ENCODE measurements around the gene PAK1IP1. TPM values are rescaled to one million over a fixed set of nuclear protein-coding genes. Genes with fewer than 3 reads are reported as not detected.

PAK1IP1 gene
- total and polyA plus RNA-seq, 10 of the 15 experiments (the other 5 are each of a cell fraction or from before 2014, with no cell fraction given): 26.0 to 98.5 (median 47.8) TPM

GRCh38 chr6:10668126-10668917 lies 26.4 kb upstream of the PAK1IP1 start:
- no peak for TF ChIP-seq NFIC (IDR thresholded peaks at IDR 0.05; ENCODE audit: low read depth, low read length)
- TF ChIP-seq CTCF (IDR thresholded peaks at IDR 0.05 in 2 of 3, conservative IDR thresholded peaks at IDR 0.05 in 1 of 3; ENCODE audit: control insufficient read depth in 2 of 3, extremely low read depth in 1 of 3, insufficient read depth in 1 of 3, low read depth in 3 of 3, low read length in 3 of 3): no peak
- TF ChIP-seq ATF3 (IDR thresholded peaks at IDR 0.05; ENCODE audit: borderline replicate concordance, extremely low read depth, low read depth, low read length): no peak
- TF ChIP-seq E4F1 (IDR thresholded peaks at IDR 0.05; ENCODE audit: borderline replicate concordance, partially characterized antibody): no peak
- Histone ChIP-seq H3K36me3 (ENCODE audit: control insufficient read depth in 2 of 2, insufficient read depth in 2 of 2, low read length in 1 of 2) (no peaks in the 10 kb centered on the region), H4K20me1 (ENCODE audit: control insufficient read depth, insufficient read depth) (no peaks in the 10 kb centered on the region), H3K4me3 (no peak overlapping the region), H3K4me1 (ENCODE audit: control insufficient read depth, insufficient read depth, low read length) (no peaks in the 10 kb centered on the region), H3K79me2 (ENCODE audit: control insufficient read depth, insufficient read depth, low read length) (no peaks in the 10 kb centered on the region), H2AFZ (ENCODE audit: control insufficient read depth, low read depth, low read length) (no peak overlapping the region), H3K9me3 (replicated peaks; ENCODE audit: control insufficient read depth, insufficient read depth, low read length) (no peaks in the 10 kb centered on the region), H3K27ac (ENCODE audit: control insufficient read depth, insufficient read depth) (no peak overlapping the region), H3K4me2 (ENCODE audit: control insufficient read depth, insufficient read depth) (no peak overlapping the region), H3K27me3 (replicated peaks in 1 of 2; ENCODE audit: control insufficient read depth in 2 of 2, insufficient read depth in 2 of 2, low read length in 1 of 2) (no peaks in the 10 kb centered on the region), H3K9ac (ENCODE audit: control insufficient read depth, insufficient read depth, low read length) (no peak overlapping the region)
- no peak for FAIRE-seq
- BruUV-seq (replicated peaks): no TSS peak
- in situ Hi-C loops (cut with MboI) (no loop called here), intact Hi-C loops (cut with micrococcal nuclease; ENCODE audit: unreplicated experiment) (no loop called here)
- WGBS (ENCODE audit: insufficient coverage, insufficient replicate concordance, low lambda C conversion rate, missing lambda C conversion rate): 28% methylated on average over 6 of the region's 6 CpGs
- POLR2A ChIA-PET: no interaction called here
- RAD21 ChIA-PET (ENCODE audit: unreplicated experiment): interaction anchor here (0.9 kb wide), 1 partner anchor 91 kb away, joined by 3 read pairs; no protein-coding TSS in a partner anchor
- SMC1A ChIA-PET (ENCODE audit: uncharacterized antibody, unreplicated experiment): interaction anchor here (1.6 kb wide), 1 partner anchor 14 kb away, joined by 9 read pairs; no protein-coding TSS in a partner anchor
- ATAC-seq: no peak
- no peak for DNase-seq (ENCODE audit: low read depth, low spot score)
- CTCF ChIA-PET: interaction anchor here (0.7 to 1.8 kb wide), 3 partner anchors 11 to 304 kb away, joined by 3 to 4 read pairs (median 3); no protein-coding TSS in a partner anchor

Measured in GM12878 (cell line).